LNCaP clone FGC (cell line): ENCODE results near the gene KCTD17.

ENCODE experiments used
- DNase-seq: peaks from one replicate; pipeline ENCODE4 v3.0.0-alpha.2; 2011; ENCODE audit warnings: low read depth
- H3K4me3 ChIP-seq: 2 replicates; pipeline ENCODE4 v1.5.1; 2011; ENCODE audit warnings: mild to moderate bottlenecking, low read depth, low read length, control low read depth
- CTCF ChIP-seq: IDR thresholded peaks from 2 replicates; pipeline ENCODE4 v1.5.1; 2012; ENCODE audit warnings: mild to moderate bottlenecking; ENCODE audit not compliant: control insufficient read depth, insufficient read depth; ENCODE audit errors: extremely low read depth

Gene KCTD17

GRCh38 chr22:37054600-37055365, 3.2 kb downstream of the KCTD17 start:
- no peak overlapping the region for H3K4me3 ChIP-seq
- TF ChIP-seq CTCF, result no peak
- no peak for DNase-seq

- no peak for DNase-seq
- no peak for TF ChIP-seq CTCF
- no peak overlapping the region for H3K4me3 ChIP-seq
Measured at GRCh38 chr22:37056246-37056645, 4.7 kb downstream of the KCTD17 start.

- no peak for TF ChIP-seq CTCF
- no peak overlapping the region for H3K4me3 ChIP-seq
- DNase-seq, result no peak
Measured at GRCh38 chr22:37057226-37057625, 5.7 kb downstream of the KCTD17 start.

- no peak overlapping the region for H3K4me3 ChIP-seq
- TF ChIP-seq CTCF, result no peak
- no peak for DNase-seq
Measured at GRCh38 chr22:37057796-37058510, 6.4 kb downstream of the KCTD17 start.

GRCh38 chr22:37058917-37059701, 7.6 kb downstream of the KCTD17 start:
- no peak for TF ChIP-seq CTCF
- DNase-seq, result no peak
- no peak overlapping the region for H3K4me3 ChIP-seq

GRCh38 chr22:37059876-37060449, 8.4 kb downstream of the KCTD17 start:
- no peak for TF ChIP-seq CTCF
- no peak for DNase-seq

More at GRCh38 chr22:37059876-37060449, 8.4 kb downstream of the KCTD17 start:
- H3K4me3 ChIP-seq, result no peak overlapping the region
